ENCODE measurements around the gene HTR3A. TPM values are rescaled to one million over a fixed set of nuclear protein-coding genes. Genes with fewer than 3 reads are reported as not detected.
"Not testable (repeated sequence)": the region's sequence is repeated elsewhere in the genome, so short reads cannot be mapped to it uniquely, and the experiment has no call there.

The HTR3A gene
- not detected for polyA plus RNA-seq (2012; ENCODE audit: missing spikeins)

DNA sequence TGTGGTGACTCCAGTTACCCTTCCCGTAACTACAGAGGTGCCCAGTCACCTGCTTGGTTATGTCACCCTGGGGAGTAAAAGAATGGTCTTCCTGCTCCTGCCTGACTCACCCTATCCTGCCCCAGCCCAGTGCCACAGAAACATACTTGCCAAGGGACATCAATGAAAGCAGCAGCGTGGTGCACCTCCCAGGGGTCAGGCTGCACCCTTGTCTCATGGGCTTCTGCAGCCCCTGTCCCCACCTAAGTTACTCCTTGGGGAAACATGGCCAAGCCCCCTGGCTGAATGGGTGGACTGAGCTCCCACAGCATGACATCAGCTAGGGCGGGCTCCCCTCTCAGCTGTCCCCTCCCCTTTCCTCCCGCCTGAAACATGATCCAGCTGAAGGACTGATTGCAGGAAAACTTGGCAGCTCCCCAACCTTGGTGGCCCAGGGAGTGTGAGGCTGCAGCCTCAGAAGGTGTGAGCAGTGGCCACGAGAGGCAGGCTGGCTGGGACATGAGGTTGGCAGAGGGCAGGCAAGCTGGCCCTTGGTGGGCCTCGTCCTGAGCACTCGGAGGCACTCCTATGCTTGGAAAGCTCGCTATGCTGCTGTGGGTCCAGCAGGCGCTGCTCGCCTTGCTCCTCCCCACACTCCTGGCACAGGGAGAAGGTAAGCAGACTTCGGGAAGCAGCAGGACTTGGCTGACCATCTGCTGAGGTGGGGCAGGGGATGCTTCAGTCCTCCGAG, at the start of gene HTR3A:
Gene HTR3A (plus strand): TSS at position 368 of the 730 bp plus-strand sequence. CDS start 218 bp downstream, at position 586.
- TF ChIP-seq POLR2A (IDR thresholded peaks at IDR 0.05; ENCODE audit: low read depth, low read length) (no peak), TAF1 (IDR thresholded peaks at IDR 0.05; ENCODE audit: borderline replicate concordance, low read depth, low read length) (no peak), POLR2AphosphoS5 (IDR thresholded peaks at IDR 0.05; ENCODE audit: low read depth, low read length) (no peak)
- FAIRE-seq = no peak
- no peak for DNase-seq (ENCODE audit: insufficient read length)

- DNase-seq (ENCODE audit: insufficient read length) (no peak), FAIRE-seq (no peak)
- no peak for TF ChIP-seq POLR2AphosphoS5 (IDR thresholded peaks at IDR 0.05; ENCODE audit: low read depth, low read length)
- TF ChIP-seq POLR2A (IDR thresholded peaks at IDR 0.05; ENCODE audit: low read depth, low read length) = no peak
- TF ChIP-seq TAF1 (IDR thresholded peaks at IDR 0.05; ENCODE audit: borderline replicate concordance, low read depth, low read length) = no peak
These were observed 48.4 kb upstream of the HTR3A start for GRCh38 chr11:113926273-113927197.

GRCh38 chr11:113928311-113928710, 46.6 kb upstream of the HTR3A start:
- TF ChIP-seq TAF1 (IDR thresholded peaks at IDR 0.05; ENCODE audit: borderline replicate concordance, low read depth, low read length) (no peak), POLR2A (IDR thresholded peaks at IDR 0.05; ENCODE audit: low read depth, low read length) (no peak), POLR2AphosphoS5 (IDR thresholded peaks at IDR 0.05; ENCODE audit: low read depth, low read length) (no peak)
- peak; percentile 50 for FAIRE-seq
- no peak for DNase-seq (ENCODE audit: insufficient read length)

DNA sequence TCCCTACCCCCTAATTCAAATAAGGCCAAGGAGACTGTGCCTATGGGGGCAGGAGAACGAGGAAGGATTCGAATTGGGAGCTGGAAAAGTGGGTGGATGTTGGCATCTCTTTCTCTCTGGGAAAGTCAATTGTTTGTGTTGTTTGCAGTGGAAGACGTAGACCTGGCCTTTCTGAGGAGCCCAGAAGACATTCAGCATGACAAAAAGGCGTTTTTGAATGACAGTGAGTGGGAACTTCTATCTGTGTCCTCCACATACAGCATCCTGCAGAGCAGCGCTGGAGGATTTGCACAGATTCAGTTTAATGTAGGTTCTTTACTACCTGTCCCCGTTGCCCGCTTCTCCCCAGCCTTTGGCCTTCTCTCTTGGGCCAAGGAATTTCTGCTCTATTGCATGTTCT, 42.1 kb upstream of the HTR3A start:
- DNase-seq (ENCODE audit: insufficient read length) (no peak), FAIRE-seq (no peak)
- TF ChIP-seq POLR2AphosphoS5 (IDR thresholded peaks at IDR 0.05; ENCODE audit: low read depth, low read length) (no peak), POLR2A (IDR thresholded peaks at IDR 0.05; ENCODE audit: low read depth, low read length) (no peak), TAF1 (IDR thresholded peaks at IDR 0.05; ENCODE audit: borderline replicate concordance, low read depth, low read length) (no peak)

DNA sequence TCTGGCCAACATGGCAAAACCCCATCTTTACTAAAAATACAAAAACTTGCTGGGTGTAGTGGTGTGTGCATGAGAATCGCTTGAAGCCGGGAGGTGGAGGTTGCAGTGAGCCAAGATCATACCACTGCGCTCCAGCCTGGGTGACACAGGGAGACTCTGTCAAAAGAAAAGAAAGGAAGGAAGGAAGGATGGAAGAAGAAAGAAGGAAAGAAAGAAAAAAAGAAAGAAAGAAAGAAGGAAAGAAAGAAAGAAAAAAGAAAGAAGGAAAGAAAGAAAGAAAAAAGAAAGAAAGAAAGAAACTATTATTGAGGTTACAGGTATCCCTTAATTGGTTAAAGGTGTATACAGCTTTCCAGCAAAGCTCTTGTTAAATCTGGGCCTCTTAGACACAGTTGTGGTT, 40.7 kb upstream of the HTR3A start:
- FAIRE-seq; DNase-seq (ENCODE audit: insufficient read length): not testable (repeated sequence)

- DNase-seq (ENCODE audit: insufficient read length) (no peak), FAIRE-seq (no peak)
- no peak for TF ChIP-seq POLR2A (IDR thresholded peaks at IDR 0.05; ENCODE audit: low read depth, low read length)
- TF ChIP-seq POLR2AphosphoS5 (IDR thresholded peaks at IDR 0.05; ENCODE audit: low read depth, low read length) = no peak
- TF ChIP-seq TAF1 (IDR thresholded peaks at IDR 0.05; ENCODE audit: borderline replicate concordance, low read depth, low read length) = no peak
These were observed 40.1 kb upstream of the HTR3A start for GRCh38 chr11:113934761-113935160.

- TF ChIP-seq POLR2AphosphoS5 (IDR thresholded peaks at IDR 0.05; ENCODE audit: low read depth, low read length) (no peak), POLR2A (IDR thresholded peaks at IDR 0.05; ENCODE audit: low read depth, low read length) (no peak), TAF1 (IDR thresholded peaks at IDR 0.05; ENCODE audit: borderline replicate concordance, low read depth, low read length) (no peak)
- FAIRE-seq = no peak
- no peak for DNase-seq (ENCODE audit: insufficient read length)
These were observed 39.0 kb upstream of the HTR3A start for GRCh38 chr11:113935858-113936257.

- TF ChIP-seq POLR2AphosphoS5 (IDR thresholded peaks at IDR 0.05; ENCODE audit: low read depth, low read length) (no peak), POLR2A (IDR thresholded peaks at IDR 0.05; ENCODE audit: low read depth, low read length) (no peak), TAF1 (IDR thresholded peaks at IDR 0.05; ENCODE audit: borderline replicate concordance, low read depth, low read length) (no peak)
- no peak for FAIRE-seq
These were observed 37.0 kb upstream of the HTR3A start for GRCh38 chr11:113937918-113938317.

GRCh38 chr11:113942256-113942655, 32.7 kb upstream of the HTR3A start:
- no peak for DNase-seq (ENCODE audit: insufficient read length)
- no peak for FAIRE-seq
- TF ChIP-seq TAF1 (IDR thresholded peaks at IDR 0.05; ENCODE audit: borderline replicate concordance, low read depth, low read length) = no peak
- no peak for TF ChIP-seq POLR2AphosphoS5 (IDR thresholded peaks at IDR 0.05; ENCODE audit: low read depth, low read length)
- TF ChIP-seq POLR2A (IDR thresholded peaks at IDR 0.05; ENCODE audit: low read depth, low read length) = no peak

More at GRCh38 chr11:113937918-113938317, 37.0 kb upstream of the HTR3A start:
- no peak for DNase-seq (ENCODE audit: insufficient read length)

- not testable (repeated sequence) for DNase-seq (ENCODE audit: insufficient read length); FAIRE-seq
These were observed 28.7 kb upstream of the HTR3A start for GRCh38 chr11:113946162-113946561.

- TF ChIP-seq POLR2AphosphoS5 (IDR thresholded peaks at IDR 0.05; ENCODE audit: low read depth, low read length) (no peak), TAF1 (IDR thresholded peaks at IDR 0.05; ENCODE audit: borderline replicate concordance, low read depth, low read length) (no peak), POLR2A (IDR thresholded peaks at IDR 0.05; ENCODE audit: low read depth, low read length) (no peak)
- FAIRE-seq (no peak), DNase-seq (ENCODE audit: insufficient read length) (no peak)
These were observed 26.9 kb upstream of the HTR3A start for GRCh38 chr11:113947994-113948393.

DNA sequence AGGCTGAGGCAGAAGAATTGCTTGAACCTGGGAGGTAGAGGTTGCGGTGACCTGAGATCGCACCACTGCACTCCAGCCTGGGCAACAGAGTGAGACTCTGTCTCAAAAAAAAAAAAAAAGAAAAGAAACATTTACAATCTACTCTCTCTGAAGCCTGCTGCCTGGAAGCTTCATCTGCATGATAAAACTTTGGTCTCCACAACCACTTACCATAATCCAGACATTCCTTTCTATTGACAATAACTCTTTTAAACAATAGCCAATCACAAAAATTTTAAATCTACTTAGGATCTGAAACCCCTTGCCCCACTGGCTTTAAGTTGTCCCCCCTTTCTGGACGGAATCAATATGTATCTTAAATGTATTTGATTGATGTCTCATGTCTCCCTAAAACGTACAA, 25.0 kb upstream of the HTR3A start:
- TF ChIP-seq POLR2AphosphoS5 (IDR thresholded peaks at IDR 0.05; ENCODE audit: low read depth, low read length) = no peak
- no peak for TF ChIP-seq TAF1 (IDR thresholded peaks at IDR 0.05; ENCODE audit: borderline replicate concordance, low read depth, low read length)
- no peak for FAIRE-seq
- no peak for DNase-seq (ENCODE audit: insufficient read length)

Measured in GM12892 (cell line).